HepG2 (cell line): ENCODE measurements around the gene ICAM5. TPM values are rescaled to one million over a fixed set of nuclear protein-coding genes. Genes with fewer than 3 reads are reported as not detected.

Source experiments
- ADNP ChIP-seq: sonication (generic); formaldehyde crosslinking; IDR thresholded peaks from 2 replicates; pipeline ENCODE4 v1.4.0; 2020; ENCODE audit warnings: missing genetic modification reagents
- EEA1 ChIP-seq: sonication (generic); formaldehyde crosslinking; IDR thresholded peaks from 2 replicates; pipeline ENCODE4 v1.5.1; 2020; ENCODE audit warnings: mild to moderate bottlenecking, missing genetic modification reagents, borderline replicate concordance
- FOXO4 ChIP-seq: sonication (generic); formaldehyde crosslinking; conservative IDR thresholded peaks from 2 replicates; pipeline ENCODE4 v1.8.1; 2023; ENCODE audit warnings: missing genetic modification reagents
- HNRNPK ChIP-seq: fragments of 200-400 bp; formaldehyde crosslinking; IDR thresholded peaks from 2 replicates; pipeline ENCODE4 v1.6.1; 2018; ENCODE audit warnings: low read length, low read depth, moderate library complexity, mild to moderate bottlenecking; ENCODE audit not compliant: poor library complexity, severe bottlenecking
- MAFK ChIP-seq, 2 experiments: IDR thresholded peaks in 1 of 2; conservative IDR thresholded peaks in 1 of 2; 2 replicates each; pipeline ENCODE4 v1.6.1; 2011; ENCODE audit warnings: improper control_type of control experiment in 2 of 2, low read length in 2 of 2
- NFATC3 ChIP-seq: sonication (generic); formaldehyde crosslinking; IDR thresholded peaks from 2 replicates; pipeline ENCODE4 v1.5.1; 2020; ENCODE audit warnings: mild to moderate bottlenecking, missing genetic modification reagents
- NKX3-1 ChIP-seq: sonication (generic); formaldehyde crosslinking; IDR thresholded peaks from 2 replicates; pipeline ENCODE4 v1.5.0; 2020; ENCODE audit warnings: missing genetic modification reagents
- PRMT3 ChIP-seq: sonication (generic); formaldehyde crosslinking; IDR thresholded peaks from 2 replicates; pipeline ENCODE4 v1.8.1; 2022; ENCODE audit warnings: low read depth, mild to moderate bottlenecking, moderate library complexity, missing genetic modification reagents, borderline replicate concordance
- RAD21 ChIP-seq: fragments of 450-650 bp; formaldehyde crosslinking; IDR thresholded peaks from 2 replicates; pipeline ENCODE4 v1.5.0; 2020; ENCODE audit warnings: mild to moderate bottlenecking
- RFX3 ChIP-seq: IDR thresholded peaks from 2 replicates; pipeline ENCODE4 v1.6.1; 2016; ENCODE audit warnings: missing biosample characterization, missing genetic modification reagents
- RFXAP ChIP-seq: sonication (generic); formaldehyde crosslinking; IDR thresholded peaks from 2 replicates; pipeline ENCODE4 v1.4.0; 2020; ENCODE audit warnings: missing genetic modification reagents, borderline replicate concordance
- SKI ChIP-seq: fragments of 450-650 bp; IDR thresholded peaks from one replicate; pipeline ENCODE4 v1.6.1; 2018; ENCODE audit warnings: mild to moderate bottlenecking; ENCODE audit not compliant: partially characterized antibody
- STAG1 ChIP-seq: sonication (generic); formaldehyde crosslinking; IDR thresholded peaks from 2 replicates; pipeline ENCODE4 v1.4.0; 2020; ENCODE audit warnings: missing genetic modification reagents
- TOPORS ChIP-seq: sonication (generic); formaldehyde crosslinking; IDR thresholded peaks from 2 replicates; pipeline ENCODE4 v1.8.0; 2023; ENCODE audit warnings: mild to moderate bottlenecking, missing genetic modification reagents
- ZNF251 ChIP-seq: sonication (generic); formaldehyde crosslinking; IDR thresholded peaks from 2 replicates; pipeline ENCODE4 v1.9.0; 2021; ENCODE audit warnings: mild to moderate bottlenecking, missing genetic modification reagents
- ZNF556 ChIP-seq: sonication (generic); formaldehyde crosslinking; IDR thresholded peaks from 2 replicates; pipeline ENCODE4 v1.4.0; 2020; ENCODE audit warnings: mild to moderate bottlenecking, missing genetic modification reagents, borderline replicate concordance
- ZSCAN31 ChIP-seq: sonication (generic); formaldehyde crosslinking; IDR thresholded peaks from 2 replicates; pipeline ENCODE4 v1.5.0; 2020; ENCODE audit warnings: low read depth, mild to moderate bottlenecking, missing genetic modification reagents
- polyA plus RNA-seq, 8 experiments: library from polyadenylated mRNA; depleted of rRNA in 3 of 8; stranded (reverse) in 7 of 8; unstranded in 1 of 8; fragments of >200 nt; fragmentation: Illumina TruSeq in 4 of 8; extraction: Trizol in 4 of 8; gene quantifications; 2 replicates each; pipeline versions ENCODE4 v1.2.1 to v1.2.3, GENCODE V29; 2011 to 2016; ENCODE audit warnings: low read depth in 4 of 8, missing spikeins in 1 of 8, mixed read lengths in 1 of 8; ENCODE audit not compliant: insufficient read depth in 1 of 8
- total RNA-seq, 5 experiments: library from RNA; depleted of rRNA; stranded (reverse); fragments of >200 nt; fragmentation: Illumina TruSeq; extraction: Trizol; gene quantifications; 2 replicates each; pipeline ENCODE4 v1.2.3, GENCODE V29; 2016; ENCODE audit warnings: low read depth in 1 of 5
- TF ChIP-seq, protein P1 (sequence below): sonication (generic); formaldehyde crosslinking; IDR thresholded peaks from 2 replicates; pipeline ENCODE4 v1.9.0; 2021; ENCODE audit warnings: missing genetic modification reagents, borderline replicate concordance
- TF ChIP-seq, protein P2 (sequence below): sonication (generic); formaldehyde crosslinking; IDR thresholded peaks from 2 replicates; pipeline ENCODE4 v1.4.0; 2020; ENCODE audit warnings: mild to moderate bottlenecking, missing genetic modification reagents
- TF ChIP-seq, protein P3 (sequence below): sonication (generic); formaldehyde crosslinking; IDR thresholded peaks from 2 replicates; pipeline ENCODE4 v1.5.1; 2020; ENCODE audit warnings: mild to moderate bottlenecking, missing genetic modification reagents, moderate library complexity
- TF ChIP-seq, protein P4 (sequence below): fragments of 450-650 bp; IDR thresholded peaks from 2 replicates; pipeline ENCODE4 v1.6.1; 2017

Gene ICAM5
- total and polyA plus RNA-seq, 2 of the 13 experiments (the other 11 are each of a cell fraction or from before 2014, with no cell fraction given), result 0.46 to 1.6 TPM

DNA sequence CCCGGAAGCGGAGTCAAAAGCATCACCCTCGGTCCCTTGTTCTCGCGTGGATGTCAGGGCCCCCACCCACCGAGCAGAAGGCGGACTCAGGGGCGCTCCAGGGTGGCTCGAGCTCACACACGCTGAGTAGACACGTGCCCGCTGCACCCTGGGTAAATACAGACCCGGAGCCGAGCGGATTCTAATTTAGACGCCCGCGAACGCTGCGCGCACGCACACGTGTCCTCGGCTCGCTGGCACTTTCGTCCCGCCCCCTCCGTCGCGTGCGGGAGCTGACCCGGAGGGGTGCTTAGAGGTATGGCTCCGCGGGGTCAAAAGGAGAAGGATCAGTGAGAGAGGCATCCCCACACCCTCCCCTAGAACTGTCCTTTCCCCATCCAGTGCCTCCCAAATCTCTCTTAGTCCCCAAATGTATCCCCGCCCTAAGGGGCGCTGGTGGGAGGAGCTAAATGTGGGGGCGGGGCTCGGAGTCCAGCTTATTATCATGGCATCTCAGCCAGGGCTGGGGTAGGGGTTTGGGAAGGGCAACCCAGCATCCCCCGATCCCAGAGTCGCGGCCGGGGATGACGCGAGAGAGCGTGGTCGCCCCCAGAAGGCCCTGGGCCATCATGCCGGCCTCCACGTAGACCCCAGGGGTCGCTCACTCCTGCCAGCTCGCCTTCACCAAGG lies 451 bp upstream of the ICAM5 start (continued):
- no peak for TF ChIP-seq RAD21 (CRISPR knock-in tag)
- no peak for TF ChIP-seq RFXAP
- no peak for TF ChIP-seq RFX3 (CRISPR knock-in tag)
- TF ChIP-seq ADNP, result no peak
- peak; percentile 28; the same call in 1 of the 2 replicates for TF ChIP-seq TOPORS (CRISPR knock-in tag)
- TF ChIP-seq MAFK (conservative IDR thresholded peaks at IDR 0.05 in 1 of 2, IDR thresholded peaks at IDR 0.05 in 1 of 2; ENCODE audit: low read length in 2 of 2), result no peak
- TF ChIP-seq, protein P1, sequence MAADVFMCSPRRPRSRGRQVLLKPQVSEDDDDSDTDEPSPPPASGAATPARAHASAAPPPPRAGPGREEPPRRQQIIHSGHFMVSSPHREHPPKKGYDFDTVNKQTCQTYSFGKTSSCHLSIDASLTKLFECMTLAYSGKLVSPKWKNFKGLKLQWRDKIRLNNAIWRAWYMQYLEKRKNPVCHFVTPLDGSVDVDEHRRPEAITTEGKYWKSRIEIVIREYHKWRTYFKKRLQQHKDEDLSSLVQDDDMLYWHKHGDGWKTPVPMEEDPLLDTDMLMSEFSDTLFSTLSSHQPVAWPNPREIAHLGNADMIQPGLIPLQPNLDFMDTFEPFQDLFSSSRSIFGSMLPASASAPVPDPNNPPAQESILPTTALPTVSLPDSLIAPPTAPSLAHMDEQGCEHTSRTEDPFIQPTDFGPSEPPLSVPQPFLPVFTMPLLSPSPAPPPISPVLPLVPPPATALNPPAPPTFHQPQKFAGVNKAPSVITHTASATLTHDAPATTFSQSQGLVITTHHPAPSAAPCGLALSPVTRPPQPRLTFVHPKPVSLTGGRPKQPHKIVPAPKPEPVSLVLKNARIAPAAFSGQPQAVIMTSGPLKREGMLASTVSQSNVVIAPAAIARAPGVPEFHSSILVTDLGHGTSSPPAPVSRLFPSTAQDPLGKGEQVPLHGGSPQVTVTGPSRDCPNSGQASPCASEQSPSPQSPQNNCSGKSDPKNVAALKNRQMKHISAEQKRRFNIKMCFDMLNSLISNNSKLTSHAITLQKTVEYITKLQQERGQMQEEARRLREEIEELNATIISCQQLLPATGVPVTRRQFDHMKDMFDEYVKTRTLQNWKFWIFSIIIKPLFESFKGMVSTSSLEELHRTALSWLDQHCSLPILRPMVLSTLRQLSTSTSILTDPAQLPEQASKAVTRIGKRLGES (CRISPR knock-in tag), result no peak
- TF ChIP-seq ZSCAN31 (CRISPR knock-in tag), result no peak
- TF ChIP-seq, protein P2, sequence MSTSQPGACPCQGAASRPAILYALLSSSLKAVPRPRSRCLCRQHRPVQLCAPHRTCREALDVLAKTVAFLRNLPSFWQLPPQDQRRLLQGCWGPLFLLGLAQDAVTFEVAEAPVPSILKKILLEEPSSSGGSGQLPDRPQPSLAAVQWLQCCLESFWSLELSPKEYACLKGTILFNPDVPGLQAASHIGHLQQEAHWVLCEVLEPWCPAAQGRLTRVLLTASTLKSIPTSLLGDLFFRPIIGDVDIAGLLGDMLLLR (CRISPR knock-in tag), result peak; percentile 87; the same call in 1 of the 2 replicates
- no peak for TF ChIP-seq PRMT3 (CRISPR knock-in tag)
- TF ChIP-seq STAG1 (CRISPR knock-in tag), result no peak
- no peak for TF ChIP-seq ZNF556 (CRISPR knock-in tag)
- TF ChIP-seq EEA1 (CRISPR knock-in tag), result peak; percentile 69; the same call in 1 of the 2 replicates
- TF ChIP-seq, protein P3, sequence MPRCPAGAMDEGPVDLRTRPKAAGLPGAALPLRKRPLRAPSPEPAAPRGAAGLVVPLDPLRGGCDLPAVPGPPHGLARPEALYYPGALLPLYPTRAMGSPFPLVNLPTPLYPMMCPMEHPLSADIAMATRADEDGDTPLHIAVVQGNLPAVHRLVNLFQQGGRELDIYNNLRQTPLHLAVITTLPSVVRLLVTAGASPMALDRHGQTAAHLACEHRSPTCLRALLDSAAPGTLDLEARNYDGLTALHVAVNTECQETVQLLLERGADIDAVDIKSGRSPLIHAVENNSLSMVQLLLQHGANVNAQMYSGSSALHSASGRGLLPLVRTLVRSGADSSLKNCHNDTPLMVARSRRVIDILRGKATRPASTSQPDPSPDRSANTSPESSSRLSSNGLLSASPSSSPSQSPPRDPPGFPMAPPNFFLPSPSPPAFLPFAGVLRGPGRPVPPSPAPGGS (CRISPR knock-in tag), result no peak
- TF ChIP-seq ZNF251 (CRISPR knock-in tag), result no peak
- no peak for TF ChIP-seq NFATC3 (CRISPR knock-in tag)
- 0 out of 2 replicates have a peak, but pooled peaks have one; percentile 55 for TF ChIP-seq NKX3-1 (CRISPR knock-in tag)
- TF ChIP-seq HNRNPK, result no peak
- no peak for TF ChIP-seq SKI
- TF ChIP-seq, protein P4, sequence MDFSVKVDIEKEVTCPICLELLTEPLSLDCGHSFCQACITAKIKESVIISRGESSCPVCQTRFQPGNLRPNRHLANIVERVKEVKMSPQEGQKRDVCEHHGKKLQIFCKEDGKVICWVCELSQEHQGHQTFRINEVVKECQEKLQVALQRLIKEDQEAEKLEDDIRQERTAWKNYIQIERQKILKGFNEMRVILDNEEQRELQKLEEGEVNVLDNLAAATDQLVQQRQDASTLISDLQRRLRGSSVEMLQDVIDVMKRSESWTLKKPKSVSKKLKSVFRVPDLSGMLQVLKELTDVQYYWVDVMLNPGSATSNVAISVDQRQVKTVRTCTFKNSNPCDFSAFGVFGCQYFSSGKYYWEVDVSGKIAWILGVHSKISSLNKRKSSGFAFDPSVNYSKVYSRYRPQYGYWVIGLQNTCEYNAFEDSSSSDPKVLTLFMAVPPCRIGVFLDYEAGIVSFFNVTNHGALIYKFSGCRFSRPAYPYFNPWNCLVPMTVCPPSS, result no peak
- TF ChIP-seq FOXO4, result no peak
